Cardiac muscle cell (in vitro differentiated cells and primary cell): ENCODE results near the gene PACSIN3. TPM values are rescaled to one million over a fixed set of nuclear protein-coding genes. Genes with fewer than 3 reads are reported as not detected.

Experiments used
- DNase-seq, 2 donors: peaks; one replicate each; pipeline versions ENCODE4 v3.0.0 to v3.0.0-alpha.2; 2010 to 2017; ENCODE audit warnings: low read depth in 1 of 2, low spot score in 1 of 2
- H3K27ac ChIP-seq: fragments of 200-600 bp; sonication (generic); 2 replicates; pipeline ENCODE4 v1.5.1; 2016
- H3K27me3 ChIP-seq: fragments of 200-600 bp; sonication (generic); 2 replicates; pipeline ENCODE4 v1.6.0; 2016; ENCODE audit warnings: control low read depth
- H3K36me3 ChIP-seq: fragments of 200-600 bp; sonication (generic); 2 replicates; pipeline ENCODE4 v1.5.1; 2016; ENCODE audit warnings: control low read depth
- H3K4me1 ChIP-seq: fragments of 200-600 bp; sonication (generic); 2 replicates; pipeline ENCODE4 v1.8.1; 2017; ENCODE audit warnings: low read depth, mild to moderate bottlenecking, mixed run types
- H3K4me3 ChIP-seq: fragments of 200-600 bp; sonication (generic); 2 replicates; pipeline ENCODE4 v1.5.1; 2016; ENCODE audit warnings: mild to moderate bottlenecking
- H3K9me3 ChIP-seq: fragments of 200-600 bp; sonication (generic); 2 replicates; pipeline ENCODE4 v1.5.1; 2017; ENCODE audit warnings: low read depth, mild to moderate bottlenecking, control low read depth
- CTCF ChIP-seq: IDR thresholded peaks from 2 replicates; pipeline ENCODE4 v1.5.1; 2012; ENCODE audit warnings: low read depth, mild to moderate bottlenecking, low read length
- polyA plus RNA-seq: library from polyadenylated mRNA; unstranded; fragments of >200 nt; fragmentation: Nextera tagmentation; extraction: Ambion mirVana; gene quantifications from 2 replicates; pipeline ENCODE4 v1.2.1, GENCODE V29; 2016
- total RNA-seq: library from RNA; depleted of rRNA; stranded (reverse); fragments of >200 nt; gene quantifications from 2 replicates; pipeline ENCODE4 v1.2.3, GENCODE V29; 2016

PACSIN3 gene
- total and polyA plus RNA-seq, 2 experiments from 2014 or later = 79.8 to 113 TPM

- Histone ChIP-seq H3K36me3 (no peaks in the 10 kb centered on the region), H3K27ac (peak overlapping the region; percentile 91), H3K4me3 (no peak overlapping the region)
Measured at GRCh38 chr11:47183969-47184368, 2.3 kb downstream of the PACSIN3 start.

GRCh38 chr11:47183031-47183856 is 3.0 kb downstream of the PACSIN3 start:
- TF ChIP-seq CTCF = no peak
- Histone ChIP-seq H3K4me1 (peaks cover 22% of the 10 kb centered on the region), H3K27ac (no peak overlapping the region), H3K36me3 (no peaks in the 10 kb centered on the region), H3K4me3 (no peak overlapping the region), H3K9me3 (no peaks in the 10 kb centered on the region), H3K27me3 (no peaks in the 10 kb centered on the region)
- DNase-seq = no peak

More at GRCh38 chr11:47183969-47184368, 2.3 kb downstream of the PACSIN3 start:
- H3K9me3 ChIP-seq = no peaks in the 10 kb centered on the region
- H3K4me1 ChIP-seq = peaks cover 24% of the 10 kb centered on the region
- H3K27me3 ChIP-seq = no peaks in the 10 kb centered on the region
- DNase-seq = no peak
- no peak for TF ChIP-seq CTCF

- peaks cover 20% of the 10 kb centered on the region for H3K4me1 ChIP-seq
- no peak for TF ChIP-seq CTCF
- H3K36me3 ChIP-seq = no peaks in the 10 kb centered on the region
- H3K27me3 ChIP-seq = no peaks in the 10 kb centered on the region
- no peak for DNase-seq
- no peak overlapping the region for H3K27ac ChIP-seq
- H3K4me3 ChIP-seq = no peak overlapping the region
- H3K9me3 ChIP-seq = no peaks in the 10 kb centered on the region
Measured at GRCh38 chr11:47182380-47182779, 3.9 kb downstream of the PACSIN3 start.

GRCh38 chr11:47181271-47181670 is 5.0 kb downstream of the PACSIN3 start:
- Histone ChIP-seq H3K36me3 (no peaks in the 10 kb centered on the region), H3K4me3 (no peak overlapping the region), H3K9me3 (no peaks in the 10 kb centered on the region), H3K27ac (no peak overlapping the region), H3K4me1 (peaks cover 19% of the 10 kb centered on the region), H3K27me3 (no peaks in the 10 kb centered on the region)
- DNase-seq = no peak
- TF ChIP-seq CTCF = no peak

DNA sequence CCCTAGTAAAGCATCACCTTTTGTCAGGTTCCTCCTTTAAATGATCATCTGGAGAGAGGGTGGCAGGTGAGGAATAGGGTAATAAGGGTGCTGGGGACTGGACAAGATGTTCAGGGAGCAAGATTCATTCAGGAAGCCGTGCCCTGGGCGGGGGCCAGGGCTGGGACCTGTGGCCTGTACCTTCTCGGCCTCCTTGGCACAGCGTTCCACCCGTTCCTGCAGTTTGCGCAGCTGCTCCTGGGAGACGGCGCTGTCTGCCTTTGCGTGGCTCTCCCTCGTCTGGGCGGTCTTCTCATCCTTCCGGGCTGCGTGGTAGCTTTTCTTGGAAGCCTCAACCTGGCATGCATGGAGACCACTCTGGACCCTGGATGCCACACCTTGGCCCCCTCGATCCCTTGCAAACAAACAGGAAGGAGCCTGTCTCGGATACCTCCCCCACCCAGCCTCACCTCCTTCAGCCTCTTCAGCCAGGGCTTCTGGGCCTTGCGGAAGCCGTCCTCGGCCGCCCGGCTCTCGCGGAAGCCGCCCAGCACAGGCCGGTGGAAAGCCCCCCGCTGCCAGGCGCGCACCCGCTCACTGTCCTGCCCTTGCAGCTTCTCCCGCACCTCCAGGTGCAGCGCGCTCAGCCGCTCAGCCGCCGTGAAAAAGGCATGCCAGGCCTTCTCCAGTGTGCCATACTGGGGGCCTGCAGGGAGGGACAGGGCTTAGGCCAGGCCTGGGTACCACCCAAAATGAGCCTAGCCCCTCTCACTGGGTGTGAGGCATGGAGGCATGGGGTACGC is 6.0 kb downstream of the PACSIN3 start:
- no peak overlapping the region for H3K27ac ChIP-seq
- H3K9me3 ChIP-seq = no peaks in the 10 kb centered on the region
- H3K4me1 ChIP-seq = peaks cover 25% of the 10 kb centered on the region
- no peaks in the 10 kb centered on the region for H3K27me3 ChIP-seq
- H3K36me3 ChIP-seq = no peaks in the 10 kb centered on the region
- TF ChIP-seq CTCF = no peak
- no peak for DNase-seq
- no peak overlapping the region for H3K4me3 ChIP-seq
